Muscle of arm (tissue), 12 donors: ENCODE results near the gene RHBDL3. TPM values are rescaled to one million over a fixed set of nuclear protein-coding genes. Genes with fewer than 3 reads are reported as not detected.
"Not testable (repeated sequence)": the region's sequence is repeated elsewhere in the genome, so short reads cannot be mapped to it uniquely, and the experiment has no call there.

Experiments used
- DNase-seq: peaks from one replicate; pipeline ENCODE4 v3.0.0-alpha.2; 2013
- polyA plus RNA-seq, 12 donors: library from polyadenylated mRNA; unstranded; fragments of 120-200 nt; gene quantifications; one replicate each; pipeline ENCODE4 v1.2.1, GENCODE V29; 2013; ENCODE audit not compliant: insufficient read length in 12 of 12

Gene RHBDL3
- polyA plus RNA-seq, 12 donors: 0.84 to 4.9 (median 1.6) TPM; not detected in 1

- DNase-seq: no peak
These were observed 23.9 kb downstream of the RHBDL3 start for GRCh38 chr17:32289471-32290070.

- no peak for DNase-seq
These were observed 26.5 kb downstream of the RHBDL3 start for GRCh38 chr17:32292094-32292493.

- DNase-seq: no peak
These were observed 31.8 kb downstream of the RHBDL3 start for GRCh38 chr17:32297424-32297823.

GRCh38 chr17:32297860-32298259 is 32.2 kb downstream of the RHBDL3 start:
- no peak for DNase-seq

GRCh38 chr17:32298298-32298697 is 32.7 kb downstream of the RHBDL3 start:
- DNase-seq: no peak

GRCh38 chr17:32298721-32299579 is 33.3 kb downstream of the RHBDL3 start:
- no peak for DNase-seq

GRCh38 chr17:32299580-32300164 is 34.0 kb downstream of the RHBDL3 start:
- DNase-seq: no peak

- DNase-seq: no peak
These were observed 36.4 kb downstream of the RHBDL3 start for GRCh38 chr17:32302037-32302436.

GRCh38 chr17:32302860-32303649 is 37.4 kb downstream of the RHBDL3 start:
- DNase-seq: no peak

GRCh38 chr17:32303781-32304288 is 38.2 kb downstream of the RHBDL3 start:
- no peak for DNase-seq

GRCh38 chr17:32305049-32305448 is 39.4 kb downstream of the RHBDL3 start:
- DNase-seq: no peak

GRCh38 chr17:32307658-32308057 is 42.0 kb downstream of the RHBDL3 start:
- no peak for DNase-seq

- peak; percentile 61 for DNase-seq
These were observed 45.5 kb downstream of the RHBDL3 start for GRCh38 chr17:32311028-32311536.

GRCh38 chr17:32314636-32315035 is 49.0 kb downstream of the RHBDL3 start:
- DNase-seq: no peak

- no peak for DNase-seq
These were observed 49.5 kb downstream of the RHBDL3 start for GRCh38 chr17:32315171-32315570.

- not testable (repeated sequence) for DNase-seq
These were observed 51.0 kb downstream of the RHBDL3 start for GRCh38 chr17:32316653-32317052.

GRCh38 chr17:32317353-32317752 is 51.7 kb downstream of the RHBDL3 start:
- no peak for DNase-seq

- DNase-seq: no peak
These were observed 52.4 kb downstream of the RHBDL3 start for GRCh38 chr17:32318071-32318470.

- DNase-seq: peak; percentile 60
These were observed 53.9 kb downstream of the RHBDL3 start for GRCh38 chr17:32319548-32319905.

- DNase-seq: not testable (repeated sequence)
These were observed 54.4 kb downstream of the RHBDL3 start for GRCh38 chr17:32320080-32320479.

GRCh38 chr17:32320847-32321246 is 55.2 kb downstream of the RHBDL3 start:
- no peak for DNase-seq

GRCh38 chr17:32323046-32323445 is 57.4 kb downstream of the RHBDL3 start:
- DNase-seq: no peak
